HCT116 (cell line): ENCODE measurements around the gene UBE2E3. TPM values are rescaled to one million over a fixed set of nuclear protein-coding genes. Genes with fewer than 3 reads are reported as not detected.

ENCODE experiments used
- ATAC-seq: fragments of 200-7000 bp; cut with Tn5 transposase; 2 replicates; pipeline ENCODE4 v1.9.1; 2020; ENCODE audit warnings: mild to moderate bottlenecking, moderate library complexity
- BruUV-seq: library from RNA; stranded (reverse); fragments of 400-500 nt; replicated peaks from 2 replicates; lab custom pipeline; 2021; lab: Mats Ljungman, UMichigan
- CTCF ChIA-PET: fragments of 300-600 bp; sonication (Branson Sonifier 250); formaldehyde crosslinking; loops from one replicate; lab custom pipeline; 2021; ENCODE audit warnings: antibody characterized with exemption; lab: Charles Lee
- POLR2A ChIA-PET: fragments of 300-600, 350-600 bp; sonication (Branson Sonifier 250); formaldehyde crosslinking; loops from one replicate; lab custom pipeline; 2021; ENCODE audit warnings: antibody characterized with exemption; lab: Charles Lee
- RAD21 ChIA-PET, 2 experiments: fragments of 300-600 bp; sonication (Branson Sonifier 250); formaldehyde crosslinking; loops; one replicate each; lab custom pipeline; 2023; ENCODE audit warnings: low total read pairs in 2 of 2; ENCODE audit not compliant: uncharacterized antibody in 2 of 2, unreplicated experiment in 2 of 2, low non-redundant PET in 1 of 2; lab: Charles Lee
- DNase-seq: peaks from one replicate; pipeline ENCODE4 v3.0.0-alpha.2; 2010; ENCODE audit warnings: low read depth, low spot score
- H2AFZ ChIP-seq: fragments of 200-600 bp; shearing (Covaris generic), sonication (generic); 2 replicates; pipeline ENCODE4 v1.6.1; 2017; ENCODE audit warnings: low read depth, mixed run types, mixed read lengths, antibody characterized with exemption, low read length; ENCODE audit not compliant: poor library complexity, severe bottlenecking
- H3K27ac ChIP-seq: 2 replicates; pipeline ENCODE4 v1.5.1; 2012; ENCODE audit warnings: low read depth, low read length
- H3K27me3 ChIP-seq: fragments of 200-600 bp; sonication (generic); 2 replicates; pipeline ENCODE4 v1.6.1; 2016; ENCODE audit warnings: mixed run types, low read length, mixed read lengths; ENCODE audit not compliant: insufficient read depth
- H3K36me3 ChIP-seq, 2 experiments: fragments of 200-500 bp in 1 of 2; fragments of 200-600 bp in 1 of 2; sonication (Bioruptor generic) in 1 of 2; sonication (generic) in 1 of 2; 2 replicates each; pipeline versions ENCODE4 v1.5.1 to v1.6.1; 2014 to 2016; ENCODE audit warnings: low read length in 2 of 2, inconsistent platforms in 1 of 2, mixed read lengths in 1 of 2, mixed run types in 1 of 2; ENCODE audit not compliant: insufficient read depth in 2 of 2, control insufficient read depth in 1 of 2
- H3K4me1 ChIP-seq, 2 experiments: fragments of 200-600 bp in 1 of 2; sonication (generic) in 1 of 2; 2 replicates each; pipeline versions ENCODE4 v1.5.1 to v1.6.1; 2012 to 2017; ENCODE audit warnings: low read length in 2 of 2, inconsistent platforms in 1 of 2, mild to moderate bottlenecking in 1 of 2, mixed read lengths in 1 of 2, mixed run types in 1 of 2, moderate library complexity in 1 of 2; ENCODE audit not compliant: insufficient read depth in 2 of 2, control insufficient read depth in 1 of 2
- H3K4me2 ChIP-seq: fragments of 200-600 bp; sonication (generic); 2 replicates; pipeline ENCODE4 v1.6.1; 2017; ENCODE audit warnings: mixed run types, low read length, mixed read lengths
- H3K4me3 ChIP-seq, 2 experiments: fragments of 200-600 bp in 1 of 2; sonication (generic) in 1 of 2; replicated peaks in 1 of 2; 2 replicates each; pipeline ENCODE4 v1.5.1; 2011 to 2016; ENCODE audit warnings: low read length in 2 of 2, control low read depth in 1 of 2, low read depth in 1 of 2, mild to moderate bottlenecking in 1 of 2, mixed read lengths in 1 of 2, mixed run types in 1 of 2
- H3K79me2 ChIP-seq: fragments of 200-600 bp; sonication (generic); 2 replicates; pipeline ENCODE4 v1.6.1; 2017; ENCODE audit warnings: mild to moderate bottlenecking, mixed run types, low read length, moderate library complexity, mixed read lengths; ENCODE audit not compliant: insufficient read depth
- H3K9ac ChIP-seq: fragments of 200-600 bp; sonication (generic); 2 replicates; pipeline ENCODE4 v1.6.1; 2016; ENCODE audit warnings: low read length, mixed read lengths
- H3K9me2 ChIP-seq: fragments of 200-600 bp; sonication (generic), shearing (Covaris generic); 2 replicates; pipeline ENCODE4 v1.6.1; 2017; ENCODE audit warnings: mixed run types, mild to moderate bottlenecking, moderate library complexity; ENCODE audit not compliant: insufficient read depth
- H3K9me3 ChIP-seq, 2 experiments: fragments of 200-500 bp in 1 of 2; fragments of 200-600 bp in 1 of 2; sonication (Bioruptor generic) in 1 of 2; sonication (generic) in 1 of 2; 2 replicates each; pipeline ENCODE4 v1.6.1; 2014 to 2017; ENCODE audit warnings: low read length in 2 of 2, mixed read lengths in 2 of 2, inconsistent platforms in 1 of 2, low read depth in 1 of 2, mild to moderate bottlenecking in 1 of 2, mixed run types in 1 of 2, moderate library complexity in 1 of 2; ENCODE audit not compliant: control insufficient read depth in 1 of 2, insufficient read depth in 1 of 2
- H4K20me1 ChIP-seq: fragments of 200-600 bp; sonication (generic), shearing (Covaris generic); 2 replicates; pipeline ENCODE4 v1.6.1; 2017; ENCODE audit warnings: mixed run types, mild to moderate bottlenecking, moderate library complexity; ENCODE audit not compliant: insufficient read depth
- CBX3 ChIP-seq: IDR thresholded peaks from 2 replicates; pipeline ENCODE4 v1.6.1; 2012; ENCODE audit warnings: low read depth
- CEBPB ChIP-seq: IDR thresholded peaks from 2 replicates; pipeline ENCODE4 v1.6.1; 2012; ENCODE audit warnings: low read depth
- CTCF ChIP-seq, 3 experiments: fragments of 200-600 bp in 1 of 3; sonication (generic) in 1 of 3; IDR thresholded peaks in 2 of 3; conservative IDR thresholded peaks in 1 of 3; 2 replicates each; pipeline ENCODE4 v1.5.1; 2012 to 2017; ENCODE audit warnings: low read depth in 2 of 3, low read length in 2 of 3, antibody characterized with exemption in 1 of 3, borderline replicate concordance in 1 of 3, control low read depth in 1 of 3, mild to moderate bottlenecking in 1 of 3, mixed read lengths in 1 of 3, mixed run types in 1 of 3, moderate library complexity in 1 of 3; ENCODE audit not compliant: insufficient read depth in 1 of 3
- EGR1 ChIP-seq: IDR thresholded peaks from 2 replicates; pipeline ENCODE4 v1.6.1; 2012; ENCODE audit warnings: low read depth
- ELF1 ChIP-seq: IDR thresholded peaks from 2 replicates; pipeline ENCODE4 v1.6.1; 2012; ENCODE audit warnings: low read depth, borderline replicate concordance
- EZH2 ChIP-seq: fragments of 200-600 bp; sonication (generic); IDR thresholded peaks from 2 replicates; pipeline ENCODE4 v1.6.1; 2017; ENCODE audit warnings: antibody characterized with exemption, mixed run types
- EZH2phosphoT487 ChIP-seq: fragments of 200-600 bp; IDR thresholded peaks from 2 replicates; pipeline ENCODE4 v1.6.1; 2018; ENCODE audit warnings: antibody characterized with exemption, borderline replicate concordance
- FOSL1 ChIP-seq: IDR thresholded peaks from 2 replicates; pipeline ENCODE4 v1.6.1; 2012; ENCODE audit warnings: low read depth
- JUND ChIP-seq: IDR thresholded peaks from 2 replicates; pipeline ENCODE4 v1.6.1; 2012
- SIN3A ChIP-seq: IDR thresholded peaks from 2 replicates; pipeline ENCODE4 v1.6.1; 2012; ENCODE audit warnings: low read depth
- TCF7L2 ChIP-seq: IDR thresholded peaks from 2 replicates; pipeline ENCODE4 v1.7.0; 2011; ENCODE audit warnings: borderline replicate concordance, inconsistent platforms; ENCODE audit not compliant: insufficient read depth, insufficient read length; ENCODE audit errors: extremely low read depth
- YY1 ChIP-seq: IDR thresholded peaks from 2 replicates; pipeline ENCODE4 v1.6.1; 2011; ENCODE audit warnings: low read length, low read depth, moderate library complexity, mild to moderate bottlenecking; ENCODE audit not compliant: insufficient replicate concordance; ENCODE audit errors: extremely low read depth
- ZFX ChIP-seq: fragments of 450-650 bp; IDR thresholded peaks from 2 replicates; pipeline ENCODE4 v1.6.1; 2017
- ZNF274 ChIP-seq: fragments of 200-500 bp; sonication (Bioruptor generic); IDR thresholded peaks from 2 replicates; pipeline ENCODE4 v1.6.1; 2014; ENCODE audit warnings: mild to moderate bottlenecking, low read depth, low read length, inconsistent platforms
- intact Hi-C: fragments of 100-400 bp; cut with micrococcal nuclease; formaldehyde crosslinking; loops from 2 replicates; pipeline ENCODE4 v1.10.0; 2022
- total RNA-seq: library from RNA; stranded (reverse); gene quantifications from one replicate; pipeline ENCODE4 v1.2.1, GENCODE V29; 2021; ENCODE audit not compliant: unreplicated experiment
- TF ChIP-seq, protein P1 (sequence below): IDR thresholded peaks from 2 replicates; pipeline ENCODE4 v1.6.1; 2012
- TF ChIP-seq, protein P2 (sequence below): IDR thresholded peaks from 2 replicates; pipeline ENCODE4 v1.6.1; 2011; ENCODE audit warnings: mild to moderate bottlenecking, low read length, moderate library complexity; ENCODE audit not compliant: insufficient replicate concordance; ENCODE audit errors: extremely low read depth

The UBE2E3 gene
- total RNA-seq, 1 experiment from 2014 or later = 64.2 TPM

- BruUV-seq = no TSS peak
Observed at GRCh38 chr2:181051861-181052522, 71.6 kb downstream of the UBE2E3 start.

DNA sequence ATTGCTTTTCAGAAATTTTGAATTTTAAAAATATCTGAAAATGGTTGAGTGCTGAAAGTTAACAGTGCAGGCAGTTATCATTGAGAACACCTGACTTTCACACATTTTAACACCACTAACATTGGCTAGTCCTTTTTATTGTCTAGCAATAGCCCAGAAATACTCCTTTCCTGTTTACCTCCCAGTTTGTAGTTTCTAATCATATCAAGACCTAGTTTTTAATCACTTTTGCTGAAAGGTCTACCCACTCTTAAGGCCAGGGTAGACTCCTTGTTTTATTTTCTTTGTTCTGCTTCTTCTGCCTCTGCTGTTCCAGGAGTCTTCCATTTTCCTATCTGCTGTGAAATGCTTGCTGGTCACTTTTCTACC, 72.1 kb downstream of the UBE2E3 start:
- H3K36me3 ChIP-seq = no peaks in the 10 kb centered on the region
- TF ChIP-seq FOSL1 (no peak), ZFX (no peak), EZH2phosphoT487 (no peak), CEBPB (no peak), ELF1 (no peak), YY1 (no peak), CBX3 (no peak), EZH2 (no peak), SIN3A (no peak), CTCF (IDR thresholded peaks at IDR 0.05 in 2 of 3, conservative IDR thresholded peaks at IDR 0.05 in 1 of 3; ENCODE audit: borderline replicate concordance in 1 of 3, insufficient read depth in 1 of 3, low read depth in 2 of 3, low read length in 2 of 3) (no peak), ZNF274 (no peak)
- TF ChIP-seq, protein P1, sequence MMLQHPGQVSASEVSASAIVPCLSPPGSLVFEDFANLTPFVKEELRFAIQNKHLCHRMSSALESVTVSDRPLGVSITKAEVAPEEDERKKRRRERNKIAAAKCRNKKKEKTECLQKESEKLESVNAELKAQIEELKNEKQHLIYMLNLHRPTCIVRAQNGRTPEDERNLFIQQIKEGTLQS = no peak
- TF ChIP-seq, protein P2, sequence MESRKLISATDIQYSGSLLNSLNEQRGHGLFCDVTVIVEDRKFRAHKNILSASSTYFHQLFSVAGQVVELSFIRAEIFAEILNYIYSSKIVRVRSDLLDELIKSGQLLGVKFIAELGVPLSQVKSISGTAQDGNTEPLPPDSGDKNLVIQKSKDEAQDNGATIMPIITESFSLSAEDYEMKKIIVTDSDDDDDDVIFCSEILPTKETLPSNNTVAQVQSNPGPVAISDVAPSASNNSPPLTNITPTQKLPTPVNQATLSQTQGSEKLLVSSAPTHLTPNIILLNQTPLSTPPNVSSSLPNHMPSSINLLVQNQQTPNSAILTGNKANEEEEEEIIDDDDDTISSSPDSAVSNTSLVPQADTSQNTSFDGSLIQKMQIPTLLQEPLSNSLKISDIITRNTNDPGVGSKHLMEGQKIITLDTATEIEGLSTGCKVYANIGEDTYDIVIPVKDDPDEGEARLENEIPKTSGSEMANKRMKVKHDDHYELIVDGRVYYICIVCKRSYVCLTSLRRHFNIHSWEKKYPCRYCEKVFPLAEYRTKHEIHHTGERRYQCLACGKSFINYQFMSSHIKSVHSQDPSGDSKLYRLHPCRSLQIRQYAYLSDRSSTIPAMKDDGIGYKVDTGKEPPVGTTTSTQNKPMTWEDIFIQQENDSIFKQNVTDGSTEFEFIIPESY = no peak
- H3K4me1 ChIP-seq = no peaks in the 10 kb centered on the region
- H3K9ac ChIP-seq = no peak overlapping the region
- H2AFZ ChIP-seq = no peak overlapping the region
- BruUV-seq = no TSS peak
- H3K79me2 ChIP-seq = peaks cover 14% of the 10 kb centered on the region
- intact Hi-C loops = loop anchor here (10.0 kb wide), 1 partner anchor 698 kb away; no protein-coding TSS in a partner anchor
- H3K9me3 ChIP-seq = no peaks in the 10 kb centered on the region
- no peaks in the 10 kb centered on the region for H3K9me2 ChIP-seq
- ChIA-PET POLR2A (no interaction called here), RAD21 (no interaction called here), CTCF (no interaction called here)
- H3K4me2 ChIP-seq = no peak overlapping the region
- no peak overlapping the region for H3K4me3 ChIP-seq
- DNase-seq = no peak
- H4K20me1 ChIP-seq = no peaks in the 10 kb centered on the region
- H3K27ac ChIP-seq = no peak overlapping the region
- no peak for ATAC-seq
- no peaks in the 10 kb centered on the region for H3K27me3 ChIP-seq

More at GRCh38 chr2:181051861-181052522, 71.6 kb downstream of the UBE2E3 start:
- RAD21 ChIA-PET = no interaction called here
- H3K27ac ChIP-seq = no peak overlapping the region
- H3K9me2 ChIP-seq = no peaks in the 10 kb centered on the region
- POLR2A ChIA-PET = no interaction called here
- no peak for DNase-seq
- no peaks in the 10 kb centered on the region for H3K27me3 ChIP-seq
- no peaks in the 10 kb centered on the region for H3K36me3 ChIP-seq
- CTCF ChIA-PET = no interaction called here
- H2AFZ ChIP-seq = no peak overlapping the region
- TF ChIP-seq CBX3 = no peak
- no peak for TF ChIP-seq TCF7L2
- no peak for TF ChIP-seq ELF1
- TF ChIP-seq EZH2 = no peak
- no peak for TF ChIP-seq EGR1
- no peak for TF ChIP-seq JUND
- TF ChIP-seq FOSL1 = no peak
- TF ChIP-seq ZNF274 = no peak
- TF ChIP-seq YY1 = no peak
- intact Hi-C loops = loop anchor here (10.0 kb wide), 1 partner anchor 697 kb away; no protein-coding TSS in a partner anchor
- no peak overlapping the region for H3K4me3 ChIP-seq
- no peaks in the 10 kb centered on the region for H3K9me3 ChIP-seq
- H3K4me1 ChIP-seq = no peaks in the 10 kb centered on the region
- ATAC-seq = no peak
- H3K79me2 ChIP-seq = peaks cover 14% of the 10 kb centered on the region
- H3K9ac ChIP-seq = no peak overlapping the region
- no peak overlapping the region for H3K4me2 ChIP-seq
- no peaks in the 10 kb centered on the region for H4K20me1 ChIP-seq
